ENCODE results near the gene OAF. TPM values are rescaled to one million over a fixed set of nuclear protein-coding genes. Genes with fewer than 3 reads are reported as not detected.

OAF gene
- total and polyA plus RNA-seq, 9 of the 15 experiments (the other 6 are each of a cell fraction or from before 2014, with no cell fraction given): 1.1 to 21.6 (median 7.5) TPM

DNA sequence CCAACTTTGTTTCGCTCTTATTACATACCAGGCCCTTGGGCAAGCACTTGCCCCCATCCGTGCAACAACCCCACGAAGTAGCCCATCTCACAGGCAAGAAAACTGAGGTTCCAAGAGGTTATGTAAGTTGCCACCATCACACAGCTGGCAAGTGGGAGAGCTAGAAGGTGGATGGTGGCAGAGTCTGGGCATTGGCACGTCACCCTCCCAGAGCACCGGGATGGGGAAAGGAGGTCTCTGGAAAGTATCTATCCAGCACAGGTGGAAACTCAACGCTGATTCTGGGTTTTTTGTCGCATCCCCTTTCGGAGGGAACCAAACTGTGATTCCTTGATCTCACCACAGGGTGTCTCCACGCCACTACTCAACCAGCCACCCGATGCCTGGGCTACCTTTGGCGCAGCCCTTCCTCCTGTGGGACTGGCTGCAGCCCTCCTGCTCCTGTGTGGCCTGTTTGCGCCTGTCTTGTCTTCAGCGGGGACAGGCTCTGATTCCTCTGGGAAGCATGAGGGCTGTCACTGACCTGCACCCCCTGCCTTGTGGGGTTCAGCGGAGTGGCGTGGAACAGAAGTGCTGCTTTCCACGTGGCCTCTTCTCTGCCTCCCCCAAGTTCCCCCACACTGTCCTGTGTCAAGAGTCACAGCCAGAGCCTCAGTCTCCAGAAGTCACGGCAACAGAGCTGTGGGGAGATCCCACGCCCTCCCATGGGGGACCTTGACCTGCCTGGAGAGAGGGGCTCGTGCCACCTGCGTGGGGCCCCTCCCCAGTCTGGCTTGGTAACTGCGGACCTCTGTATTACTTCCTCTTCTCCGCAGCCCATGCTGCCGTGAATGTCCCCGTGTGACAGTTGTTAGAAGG, 38.5 kb upstream of the OAF start (continued):
- no peak for TF ChIP-seq SMARCC2 (IDR thresholded peaks at IDR 0.05; ENCODE audit: low read depth)
- no peak for TF ChIP-seq EGR1 (conservative IDR thresholded peaks at IDR 0.05)
- TF ChIP-seq, protein P1, sequence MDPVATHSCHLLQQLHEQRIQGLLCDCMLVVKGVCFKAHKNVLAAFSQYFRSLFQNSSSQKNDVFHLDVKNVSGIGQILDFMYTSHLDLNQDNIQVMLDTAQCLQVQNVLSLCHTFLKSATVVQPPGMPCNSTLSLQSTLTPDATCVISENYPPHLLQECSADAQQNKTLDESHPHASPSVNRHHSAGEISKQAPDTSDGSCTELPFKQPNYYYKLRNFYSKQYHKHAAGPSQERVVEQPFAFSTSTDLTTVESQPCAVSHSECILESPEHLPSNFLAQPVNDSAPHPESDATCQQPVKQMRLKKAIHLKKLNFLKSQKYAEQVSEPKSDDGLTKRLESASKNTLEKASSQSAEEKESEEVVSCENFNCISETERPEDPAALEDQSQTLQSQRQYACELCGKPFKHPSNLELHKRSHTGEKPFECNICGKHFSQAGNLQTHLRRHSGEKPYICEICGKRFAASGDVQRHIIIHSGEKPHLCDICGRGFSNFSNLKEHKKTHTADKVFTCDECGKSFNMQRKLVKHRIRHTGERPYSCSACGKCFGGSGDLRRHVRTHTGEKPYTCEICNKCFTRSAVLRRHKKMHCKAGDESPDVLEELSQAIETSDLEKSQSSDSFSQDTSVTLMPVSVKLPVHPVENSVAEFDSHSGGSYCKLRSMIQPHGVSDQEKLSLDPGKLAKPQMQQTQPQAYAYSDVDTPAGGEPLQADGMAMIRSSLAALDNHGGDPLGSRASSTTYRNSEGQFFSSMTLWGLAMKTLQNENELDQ (CRISPR knock-in tag; IDR thresholded peaks at IDR 0.05; ENCODE audit: borderline replicate concordance): no peak
- TF ChIP-seq ATF1 (CRISPR knock-in tag; IDR thresholded peaks at IDR 0.05): no peak
- no peak for TF ChIP-seq ATF1 (tag; IDR thresholded peaks at IDR 0.05)
- TF ChIP-seq ZNF184 (CRISPR knock-in tag; IDR thresholded peaks at IDR 0.05): no peak
- peak; percentile 86 for TF ChIP-seq SMC3 (conservative IDR thresholded peaks at IDR 0.05; ENCODE audit: insufficient read depth, low read depth, low read length)
- TF ChIP-seq ETV5 (CRISPR knock-in tag; IDR thresholded peaks at IDR 0.05; ENCODE audit: low read depth): no peak
- no peak for TF ChIP-seq FUS (optimal IDR thresholded peaks at IDR 0.05; ENCODE audit: low read depth, low read length)
- TF ChIP-seq NFE2L1 (tag; IDR thresholded peaks at IDR 0.05; ENCODE audit: borderline replicate concordance, low read depth): no peak
- TF ChIP-seq SAFB2 (IDR thresholded peaks at IDR 0.05; ENCODE audit: borderline replicate concordance, low read depth, low read length, severe bottlenecking): no peak
- TF ChIP-seq, protein P2, sequence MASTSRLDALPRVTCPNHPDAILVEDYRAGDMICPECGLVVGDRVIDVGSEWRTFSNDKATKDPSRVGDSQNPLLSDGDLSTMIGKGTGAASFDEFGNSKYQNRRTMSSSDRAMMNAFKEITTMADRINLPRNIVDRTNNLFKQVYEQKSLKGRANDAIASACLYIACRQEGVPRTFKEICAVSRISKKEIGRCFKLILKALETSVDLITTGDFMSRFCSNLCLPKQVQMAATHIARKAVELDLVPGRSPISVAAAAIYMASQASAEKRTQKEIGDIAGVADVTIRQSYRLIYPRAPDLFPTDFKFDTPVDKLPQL (IDR thresholded peaks at IDR 0.05; ENCODE audit: extremely low read depth, insufficient read length): no peak
- no peak for TF ChIP-seq ZNF561 (CRISPR knock-in tag; conservative IDR thresholded peaks at IDR 0.05)
- no peak for TF ChIP-seq CHD1 (IDR thresholded peaks at IDR 0.05; ENCODE audit: low read length)
- TF ChIP-seq MCM3 (IDR thresholded peaks at IDR 0.05): no peak
- no peak for TF ChIP-seq NBN (IDR thresholded peaks at IDR 0.05; ENCODE audit: low read depth)
- peak; percentile 87 for TF ChIP-seq ZKSCAN1 (IDR thresholded peaks at IDR 0.05; ENCODE audit: low read depth, low read length)
- TF ChIP-seq GTF2F1 (IDR thresholded peaks at IDR 0.05; ENCODE audit: low read depth, low read length): no peak
- no peak for TF ChIP-seq POLR2AphosphoS2 (IDR thresholded peaks at IDR 0.05; ENCODE audit: low read length)
- no peak for TF ChIP-seq ZNF217 (CRISPR knock-in tag; IDR thresholded peaks at IDR 0.05)
- TF ChIP-seq MAFK (IDR thresholded peaks at IDR 0.05; ENCODE audit: low read length): no peak
- peak; percentile 52; the same call in 1 of the 2 replicates for TF ChIP-seq STAG1 (CRISPR knock-in tag; IDR thresholded peaks at IDR 0.05; ENCODE audit: borderline replicate concordance)
- no peak for TF ChIP-seq TCF7L2 (IDR thresholded peaks at IDR 0.05; ENCODE audit: low read depth, low read length)
- TF ChIP-seq ELF4 (CRISPR knock-in tag; IDR thresholded peaks at IDR 0.05): 0 out of 2 replicates have a peak, but pooled peaks have one; percentile 16
- no peak for TF ChIP-seq SOX6 (IDR thresholded peaks at IDR 0.05)
- TF ChIP-seq TCF7 (IDR thresholded peaks at IDR 0.05; ENCODE audit: borderline replicate concordance): no peak
- TF ChIP-seq ZNF766 (CRISPR knock-in tag; conservative IDR thresholded peaks at IDR 0.05): no peak
- TF ChIP-seq LEF1 (IDR thresholded peaks at IDR 0.05): no peak
- TF ChIP-seq NR4A1 (CRISPR knock-in tag; IDR thresholded peaks at IDR 0.05): no peak
- no peak for TF ChIP-seq NR4A1 (tag; IDR thresholded peaks at IDR 0.05)

Data from K562 (cell line).